ENCODE measurements around the gene TRIP13.

DNA sequence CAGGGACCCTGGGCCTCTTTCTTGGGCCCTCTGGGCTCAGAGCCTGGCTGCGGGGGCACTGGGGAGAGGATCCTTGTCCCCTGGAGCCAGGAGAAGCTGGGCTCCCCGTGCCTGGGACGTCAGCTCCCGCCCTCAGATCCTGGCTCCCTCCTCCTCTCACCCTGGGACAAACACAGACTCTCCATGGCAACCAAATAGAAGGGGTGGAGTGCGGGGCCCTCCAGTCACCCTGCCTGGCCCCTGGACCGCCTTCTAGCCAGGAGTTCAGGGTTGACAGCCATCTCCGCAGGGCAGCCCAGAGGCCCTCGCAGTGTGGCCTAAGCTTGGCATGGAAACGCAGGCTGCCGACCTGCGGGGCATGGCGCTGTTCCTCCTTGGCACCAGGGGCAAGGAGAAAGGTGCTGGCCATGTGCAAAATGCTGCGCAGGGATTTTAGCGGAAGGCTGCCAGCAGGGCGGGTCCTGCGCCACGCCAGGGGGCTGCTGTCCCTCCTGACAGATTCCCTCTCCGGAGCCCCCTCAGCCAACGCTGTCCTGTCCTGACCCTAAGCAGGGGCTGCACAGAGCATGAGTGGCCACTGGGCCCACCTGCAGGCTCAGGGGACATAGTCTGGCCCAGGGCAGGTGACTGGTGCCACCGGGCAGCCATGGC lies 42.9 kb upstream of the TRIP13 start:
- TF ChIP-seq ZNF70 (CRISPR knock-in tag; IDR thresholded peaks at IDR 0.05) (no peak), RARB (CRISPR knock-in tag; IDR thresholded peaks at IDR 0.05) (no peak), GLIS3 (CRISPR knock-in tag; IDR thresholded peaks at IDR 0.05) (no peak), OSR1 (CRISPR knock-in tag; IDR thresholded peaks at IDR 0.05) (no peak), ZNF8 (CRISPR knock-in tag; IDR thresholded peaks at IDR 0.05) (no peak), CSDC2 (CRISPR knock-in tag; IDR thresholded peaks at IDR 0.05) (no peak), ESRRG (CRISPR knock-in tag; IDR thresholded peaks at IDR 0.05) (no peak), ZFP30 (CRISPR knock-in tag; IDR thresholded peaks at IDR 0.05) (no peak)
- TF ChIP-seq, protein P1, sequence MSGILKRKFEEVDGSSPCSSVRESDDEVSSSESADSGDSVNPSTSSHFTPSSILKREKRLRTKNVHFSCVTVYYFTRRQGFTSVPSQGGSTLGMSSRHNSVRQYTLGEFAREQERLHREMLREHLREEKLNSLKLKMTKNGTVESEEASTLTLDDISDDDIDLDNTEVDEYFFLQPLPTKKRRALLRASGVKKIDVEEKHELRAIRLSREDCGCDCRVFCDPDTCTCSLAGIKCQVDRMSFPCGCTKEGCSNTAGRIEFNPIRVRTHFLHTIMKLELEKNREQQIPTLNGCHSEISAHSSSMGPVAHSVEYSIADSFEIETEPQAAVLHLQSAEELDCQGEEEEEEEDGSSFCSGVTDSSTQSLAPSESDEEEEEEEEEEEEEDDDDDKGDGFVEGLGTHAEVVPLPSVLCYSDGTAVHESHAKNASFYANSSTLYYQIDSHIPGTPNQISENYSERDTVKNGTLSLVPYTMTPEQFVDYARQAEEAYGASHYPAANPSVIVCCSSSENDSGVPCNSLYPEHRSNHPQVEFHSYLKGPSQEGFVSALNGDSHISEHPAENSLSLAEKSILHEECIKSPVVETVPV (CRISPR knock-in tag; IDR thresholded peaks at IDR 0.05): no peak
- TF ChIP-seq, protein P2, sequence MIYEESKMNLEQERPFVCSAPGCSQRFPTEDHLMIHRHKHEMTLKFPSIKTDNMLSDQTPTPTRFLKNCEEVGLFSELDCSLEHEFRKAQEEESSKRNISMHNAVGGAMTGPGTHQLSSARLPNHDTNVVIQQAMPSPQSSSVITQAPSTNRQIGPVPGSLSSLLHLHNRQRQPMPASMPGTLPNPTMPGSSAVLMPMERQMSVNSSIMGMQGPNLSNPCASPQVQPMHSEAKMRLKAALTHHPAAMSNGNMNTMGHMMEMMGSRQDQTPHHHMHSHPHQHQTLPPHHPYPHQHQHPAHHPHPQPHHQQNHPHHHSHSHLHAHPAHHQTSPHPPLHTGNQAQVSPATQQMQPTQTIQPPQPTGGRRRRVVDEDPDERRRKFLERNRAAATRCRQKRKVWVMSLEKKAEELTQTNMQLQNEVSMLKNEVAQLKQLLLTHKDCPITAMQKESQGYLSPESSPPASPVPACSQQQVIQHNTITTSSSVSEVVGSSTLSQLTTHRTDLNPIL (CRISPR knock-in tag; IDR thresholded peaks at IDR 0.05; ENCODE audit: low read depth): no peak
- TF ChIP-seq, protein P3, sequence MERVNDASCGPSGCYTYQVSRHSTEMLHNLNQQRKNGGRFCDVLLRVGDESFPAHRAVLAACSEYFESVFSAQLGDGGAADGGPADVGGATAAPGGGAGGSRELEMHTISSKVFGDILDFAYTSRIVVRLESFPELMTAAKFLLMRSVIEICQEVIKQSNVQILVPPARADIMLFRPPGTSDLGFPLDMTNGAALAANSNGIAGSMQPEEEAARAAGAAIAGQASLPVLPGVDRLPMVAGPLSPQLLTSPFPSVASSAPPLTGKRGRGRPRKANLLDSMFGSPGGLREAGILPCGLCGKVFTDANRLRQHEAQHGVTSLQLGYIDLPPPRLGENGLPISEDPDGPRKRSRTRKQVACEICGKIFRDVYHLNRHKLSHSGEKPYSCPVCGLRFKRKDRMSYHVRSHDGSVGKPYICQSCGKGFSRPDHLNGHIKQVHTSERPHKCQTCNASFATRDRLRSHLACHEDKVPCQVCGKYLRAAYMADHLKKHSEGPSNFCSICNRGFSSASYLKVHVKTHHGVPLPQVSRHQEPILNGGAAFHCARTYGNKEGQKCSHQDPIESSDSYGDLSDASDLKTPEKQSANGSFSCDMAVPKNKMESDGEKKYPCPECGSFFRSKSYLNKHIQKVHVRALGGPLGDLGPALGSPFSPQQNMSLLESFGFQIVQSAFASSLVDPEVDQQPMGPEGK (CRISPR knock-in tag; IDR thresholded peaks at IDR 0.05; ENCODE audit: borderline replicate concordance): no peak
- TF ChIP-seq, protein P4, sequence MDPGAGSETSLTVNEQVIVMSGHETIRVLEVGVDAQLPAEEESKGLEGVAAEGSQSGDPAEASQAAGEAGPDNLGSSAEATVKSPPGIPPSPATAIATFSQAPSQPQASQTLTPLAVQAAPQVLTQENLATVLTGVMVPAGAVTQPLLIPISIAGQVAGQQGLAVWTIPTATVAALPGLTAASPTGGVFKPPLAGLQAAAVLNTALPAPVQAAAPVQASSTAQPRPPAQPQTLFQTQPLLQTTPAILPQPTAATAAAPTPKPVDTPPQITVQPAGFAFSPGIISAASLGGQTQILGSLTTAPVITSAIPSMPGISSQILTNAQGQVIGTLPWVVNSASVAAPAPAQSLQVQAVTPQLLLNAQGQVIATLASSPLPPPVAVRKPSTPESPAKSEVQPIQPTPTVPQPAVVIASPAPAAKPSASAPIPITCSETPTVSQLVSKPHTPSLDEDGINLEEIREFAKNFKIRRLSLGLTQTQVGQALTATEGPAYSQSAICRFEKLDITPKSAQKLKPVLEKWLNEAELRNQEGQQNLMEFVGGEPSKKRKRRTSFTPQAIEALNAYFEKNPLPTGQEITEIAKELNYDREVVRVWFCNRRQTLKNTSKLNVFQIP (CRISPR knock-in tag; IDR thresholded peaks at IDR 0.05; ENCODE audit: borderline replicate concordance, low read depth): no peak
